ENCODE results near the gene MTG1.

Gene MTG1, protein sequence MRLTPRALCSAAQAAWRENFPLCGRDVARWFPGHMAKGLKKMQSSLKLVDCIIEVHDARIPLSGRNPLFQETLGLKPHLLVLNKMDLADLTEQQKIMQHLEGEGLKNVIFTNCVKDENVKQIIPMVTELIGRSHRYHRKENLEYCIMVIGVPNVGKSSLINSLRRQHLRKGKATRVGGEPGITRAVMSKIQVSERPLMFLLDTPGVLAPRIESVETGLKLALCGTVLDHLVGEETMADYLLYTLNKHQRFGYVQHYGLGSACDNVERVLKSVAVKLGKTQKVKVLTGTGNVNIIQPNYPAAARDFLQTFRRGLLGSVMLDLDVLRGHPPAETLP

DNA sequence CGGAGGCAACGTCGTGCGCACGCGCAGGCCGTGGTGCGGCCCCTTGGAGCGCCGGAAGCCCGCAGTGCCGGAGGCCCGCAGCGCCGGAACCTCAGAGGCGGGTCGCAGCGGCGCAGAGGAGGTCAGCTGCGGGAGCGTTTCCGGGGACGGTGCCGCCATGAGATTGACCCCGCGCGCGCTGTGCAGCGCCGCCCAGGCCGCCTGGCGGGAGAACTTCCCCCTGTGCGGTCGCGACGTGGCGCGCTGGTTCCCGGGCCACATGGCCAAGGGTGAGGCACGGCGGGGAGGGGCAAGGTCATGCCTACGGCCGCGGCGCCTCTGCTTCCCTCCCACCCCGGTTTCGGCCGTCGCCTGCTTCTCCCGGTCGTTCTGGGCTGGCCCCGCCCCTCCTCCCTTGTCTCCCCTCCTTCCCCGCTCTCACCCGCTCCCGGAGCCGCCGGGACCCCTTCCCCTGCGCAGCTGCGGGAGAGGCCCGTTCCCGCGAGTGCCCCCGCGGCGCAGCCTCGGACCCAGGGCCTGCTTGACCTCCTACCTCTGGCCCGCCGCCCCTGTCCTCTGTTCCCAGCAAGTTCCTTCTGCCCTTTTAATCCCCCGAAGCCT lies at the start of gene MTG1:
MTG1 (plus strand) TSS at position 94 of the 600 bp plus-strand sequence; CDS start at position 158, 64 bp downstream.
- peak; percentile 44 for DNase-seq

DNA sequence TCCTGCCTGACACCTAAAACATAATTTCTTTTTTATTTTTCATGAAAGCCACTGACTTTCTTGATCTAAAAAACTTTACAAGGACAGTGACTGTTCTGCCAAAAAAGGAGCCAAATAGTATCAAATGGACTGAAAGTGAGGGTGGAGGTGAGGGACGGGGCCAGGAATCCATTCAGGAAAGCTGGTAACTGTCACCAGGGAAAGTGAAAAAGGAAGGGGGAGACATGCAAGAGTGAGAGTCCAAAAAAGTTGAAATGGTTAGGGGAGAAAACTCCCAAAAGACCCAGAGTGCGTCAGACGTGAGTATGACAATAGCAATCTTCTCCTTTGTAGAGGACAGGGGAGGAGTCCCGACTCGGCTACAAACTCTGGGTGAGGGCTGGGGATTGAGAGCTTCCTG lies 49.7 kb upstream of the MTG1 start:
- no peak for DNase-seq

DNA sequence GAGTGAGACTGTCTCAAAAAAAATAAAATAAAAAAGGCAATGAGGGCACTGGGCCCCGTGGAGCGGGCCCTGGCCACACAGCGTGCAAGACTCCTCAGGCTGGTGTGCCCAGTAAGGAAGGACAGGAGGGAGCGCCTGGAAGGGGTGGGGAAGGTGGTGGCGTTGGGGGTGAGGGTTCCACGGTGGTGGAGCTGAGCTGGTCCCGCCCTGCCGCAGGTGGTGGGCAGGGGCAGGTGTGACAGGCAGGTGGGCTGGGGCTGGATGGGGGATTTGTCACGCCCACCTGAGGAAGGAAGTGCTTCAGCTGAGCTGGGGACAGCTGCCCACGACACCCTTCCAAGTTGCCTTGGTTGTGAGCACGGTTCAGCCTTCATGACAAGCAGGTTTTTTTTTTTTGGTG lies 47.5 kb upstream of the MTG1 start:
- DNase-seq = no peak

DNA sequence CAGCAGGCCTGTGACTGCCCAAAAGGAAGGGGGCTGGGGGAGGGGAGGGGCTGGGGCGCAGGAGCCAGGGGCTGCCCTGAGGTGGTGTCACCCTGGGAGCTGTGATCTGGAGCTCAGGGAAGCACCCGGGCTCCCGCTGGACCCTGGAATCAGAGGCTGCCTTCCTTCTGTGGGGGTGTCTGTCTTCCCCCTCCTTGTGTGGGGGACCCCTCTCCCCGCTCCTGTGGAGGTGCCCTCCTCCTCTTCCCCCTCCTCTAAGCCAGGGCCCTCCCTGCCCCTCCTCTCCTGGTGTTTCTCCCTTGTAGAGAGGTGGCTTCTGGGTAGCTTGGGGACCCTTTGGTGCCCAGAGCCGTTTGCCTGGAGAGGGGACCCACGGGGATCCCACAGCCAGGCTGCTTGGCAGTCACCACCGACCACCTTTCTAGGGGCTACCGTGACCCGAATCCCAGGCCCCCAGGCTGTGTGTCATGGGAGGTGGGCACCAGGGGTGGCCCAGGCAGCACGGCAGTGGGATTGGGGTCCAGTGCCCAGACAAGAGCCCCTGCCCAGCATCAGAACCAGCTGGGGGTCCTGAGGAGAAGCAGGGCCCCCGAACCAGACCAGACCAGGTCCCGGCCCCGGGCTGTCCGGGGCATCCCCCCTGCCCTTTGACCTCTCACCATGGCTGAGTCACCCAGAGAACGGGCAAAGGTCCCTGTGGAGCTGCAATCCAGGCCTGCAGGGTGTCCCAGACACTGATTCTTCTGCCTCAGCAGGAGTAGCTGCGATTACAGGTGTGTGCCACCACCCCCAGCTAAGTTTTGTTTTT lies 46.0 kb upstream of the MTG1 start:
- no peak for DNase-seq

DNA sequence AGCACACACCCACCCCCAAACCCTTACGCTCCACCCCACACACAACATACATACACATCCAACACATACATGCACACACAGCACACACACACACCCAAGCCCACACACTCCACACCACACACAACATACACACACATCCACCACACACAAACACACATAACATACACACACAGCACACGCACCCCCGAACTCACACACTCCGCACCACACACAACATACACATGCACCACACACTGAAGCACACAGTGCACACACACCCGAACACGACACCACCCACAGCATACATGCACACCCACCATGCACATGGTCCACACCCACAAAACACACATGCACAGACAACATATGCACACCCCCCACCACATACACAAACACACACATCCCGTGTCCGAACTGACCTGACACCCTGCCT lies 44.8 kb upstream of the MTG1 start:
- no peak for DNase-seq

DNA sequence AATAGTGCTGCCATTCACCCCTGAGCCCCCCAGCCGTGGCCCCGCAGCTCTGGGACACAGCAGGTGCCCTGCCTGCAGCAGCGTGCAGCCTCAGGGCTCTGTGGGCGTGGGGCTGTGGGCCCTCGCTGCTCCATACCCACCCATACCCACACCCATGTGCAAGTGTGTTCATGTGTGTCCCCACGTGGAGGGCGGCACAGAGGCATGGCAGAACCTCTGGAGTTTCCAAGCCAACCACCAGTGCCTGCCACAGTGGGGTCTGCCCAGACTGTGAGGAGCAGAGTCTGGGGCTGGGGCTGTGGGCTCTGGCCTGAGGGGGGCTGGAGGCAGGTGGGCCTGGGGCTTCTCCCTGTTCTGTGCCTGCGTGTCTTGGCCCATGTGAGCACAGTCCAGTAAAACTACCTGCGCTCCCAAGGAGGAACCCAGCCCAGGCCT lies 44.4 kb upstream of the MTG1 start:
- no peak for DNase-seq

DNA sequence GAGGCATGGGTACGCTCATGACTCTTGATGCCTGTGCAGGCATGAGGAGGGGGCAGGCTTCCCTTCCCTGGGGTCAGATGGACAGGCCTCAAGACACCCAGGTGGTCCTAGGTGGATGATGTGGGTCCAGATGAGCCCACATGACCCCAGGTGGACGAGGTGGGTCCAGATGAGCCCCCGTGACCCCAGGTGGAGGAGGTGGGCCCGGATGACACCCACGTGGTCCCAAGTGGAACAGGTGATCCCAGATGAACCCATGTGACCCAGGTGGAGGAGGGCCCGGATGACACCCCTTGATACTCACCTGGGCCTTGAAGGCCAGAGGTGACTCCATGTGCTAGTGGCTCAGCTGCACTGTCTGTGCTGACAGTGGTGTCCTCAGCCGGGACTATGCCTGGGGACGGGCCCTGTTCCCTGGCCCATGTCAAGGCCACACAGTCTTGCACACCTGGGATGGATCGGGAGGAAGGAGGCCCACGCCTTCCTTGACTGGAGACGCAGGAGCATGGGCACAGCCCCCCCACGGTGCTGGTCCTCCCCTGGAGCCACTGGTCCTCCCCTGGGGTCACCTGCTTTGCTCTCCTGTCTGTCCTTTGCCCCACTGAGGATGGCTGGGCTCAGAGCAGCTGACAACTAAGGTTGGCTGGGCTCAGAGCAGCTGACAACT lies 43.5 kb upstream of the MTG1 start:
- DNase-seq = no peak

DNA sequence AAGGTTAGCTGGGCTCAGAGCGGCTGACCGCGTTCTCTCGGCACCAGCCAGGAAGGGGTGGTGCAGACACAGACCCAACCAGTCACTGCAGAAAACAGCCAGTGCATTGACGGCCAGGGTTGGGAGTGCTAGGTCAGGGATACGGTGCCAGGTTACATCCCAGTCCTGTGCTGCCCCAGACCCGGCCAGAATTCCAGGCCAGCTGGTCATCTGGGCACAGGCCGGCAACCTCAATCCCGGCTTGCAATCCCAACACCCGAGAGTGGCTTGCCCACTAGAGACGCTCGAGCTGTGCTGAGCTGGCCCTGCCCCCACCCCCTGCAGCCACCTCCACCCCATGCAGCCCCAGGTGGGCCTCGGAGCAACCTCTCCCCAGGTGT lies 43.0 kb upstream of the MTG1 start:
- DNase-seq = no peak

DNA sequence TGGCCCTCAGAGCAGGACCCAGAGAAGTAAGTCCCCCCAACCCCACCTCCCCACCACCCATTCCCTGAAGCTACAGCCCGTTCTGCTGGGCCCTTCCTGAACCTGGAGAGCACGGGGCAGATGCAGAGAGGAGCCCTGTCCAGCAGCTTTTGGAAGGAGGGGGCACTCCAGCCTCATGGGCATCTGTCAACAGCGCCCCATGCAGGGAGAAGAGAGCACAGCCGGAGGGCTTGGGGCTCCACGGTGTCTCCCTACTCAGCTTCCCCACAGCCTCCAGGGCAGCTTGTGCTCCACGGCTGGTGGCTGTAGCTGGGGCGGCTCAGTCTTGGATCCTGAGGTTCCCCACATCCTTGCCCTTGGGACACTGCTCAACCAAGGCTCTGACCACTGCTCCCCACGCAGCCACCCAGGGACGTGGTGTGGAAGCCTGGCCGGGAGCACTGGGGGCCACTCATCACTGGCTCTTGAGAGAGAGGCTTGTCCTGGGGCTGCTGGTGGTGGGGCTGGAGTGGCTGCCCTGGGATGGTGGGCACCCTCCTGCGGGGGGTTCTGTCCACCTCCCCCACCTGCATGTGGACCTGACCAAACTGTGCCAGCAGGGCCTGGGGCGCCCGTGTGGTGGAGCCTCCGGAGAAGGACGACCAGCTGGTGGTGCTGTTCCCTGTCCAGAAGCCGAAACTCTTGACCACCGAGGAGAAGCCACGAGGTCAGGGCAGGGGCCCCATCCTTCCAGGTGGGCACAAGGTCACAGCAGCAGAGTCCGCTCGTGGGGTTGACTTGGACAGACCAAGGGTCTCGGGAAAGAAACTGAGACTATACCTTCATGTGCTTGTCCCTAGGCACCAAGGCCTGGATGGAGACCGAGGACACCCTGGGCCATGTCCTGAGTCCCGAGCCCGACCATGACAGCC lies 42.3 kb upstream of the MTG1 start:
- no peak for DNase-seq

DNA sequence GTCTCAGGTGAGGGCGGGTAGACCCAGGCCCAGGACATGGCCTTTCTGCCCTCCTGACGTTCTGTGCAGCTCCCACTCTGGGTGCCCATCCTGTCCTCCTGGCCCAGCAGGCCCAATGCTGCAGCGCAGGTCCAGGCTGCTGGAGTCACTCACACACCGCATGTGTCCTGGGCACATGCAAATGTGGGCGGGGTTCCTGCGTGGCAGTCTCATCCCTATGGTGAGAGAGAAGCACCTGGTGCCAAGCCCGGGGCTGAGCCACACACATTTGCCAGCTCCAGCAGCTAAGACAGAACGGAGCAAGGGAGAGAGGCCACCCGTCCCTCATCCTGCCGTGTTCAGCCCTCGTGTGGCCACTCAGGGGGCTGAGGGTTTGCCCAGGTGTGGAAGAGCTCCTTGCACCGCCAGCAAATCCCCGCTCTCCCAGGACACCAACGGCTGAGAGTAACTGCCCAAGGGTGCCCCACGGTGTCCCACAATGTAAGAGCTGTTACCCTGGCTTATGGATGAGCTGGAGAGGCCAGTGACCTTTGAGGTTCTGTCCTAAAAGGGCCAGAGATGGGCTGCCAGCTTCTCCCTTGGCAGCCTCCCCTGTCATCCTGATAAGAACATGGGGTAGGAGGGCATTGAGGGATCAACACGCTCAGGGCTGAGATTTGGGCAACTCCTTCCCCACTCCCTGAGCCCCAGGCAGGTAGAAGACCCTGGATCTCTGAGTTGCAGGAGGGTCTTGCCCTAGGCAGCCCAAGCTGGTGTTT lies 40.6 kb upstream of the MTG1 start:
- DNase-seq = no peak

DNA sequence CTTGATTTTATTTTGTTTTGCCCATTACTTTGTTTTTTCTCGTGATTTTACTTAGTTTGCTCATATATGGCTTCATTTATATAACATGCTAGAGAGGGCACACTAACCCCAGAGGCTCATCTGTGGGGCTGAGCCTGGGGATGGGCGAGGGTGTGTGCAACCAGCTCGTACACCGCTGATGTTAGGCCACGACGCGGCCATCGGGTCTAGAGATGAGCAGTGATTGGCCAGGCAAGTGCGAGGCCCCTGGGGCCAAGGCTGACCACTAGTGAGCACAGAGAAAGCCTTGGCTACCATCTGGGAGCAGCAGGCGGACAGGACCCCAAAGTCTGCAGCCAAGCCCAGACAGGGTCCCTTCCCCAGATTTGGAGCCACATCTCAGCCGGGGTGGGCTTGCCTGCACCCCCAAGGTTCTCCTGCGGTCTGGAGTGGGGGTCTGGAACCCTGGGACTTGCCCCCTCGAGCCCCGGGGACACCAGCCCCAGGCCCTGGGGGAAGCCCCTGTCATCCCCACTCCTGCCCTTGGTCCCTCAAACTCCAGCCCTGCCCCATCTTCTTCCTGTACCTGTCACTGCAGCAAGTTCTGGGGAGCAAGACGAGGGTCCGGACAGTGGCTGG lies 39.9 kb upstream of the MTG1 start:
- DNase-seq = no peak

DNA sequence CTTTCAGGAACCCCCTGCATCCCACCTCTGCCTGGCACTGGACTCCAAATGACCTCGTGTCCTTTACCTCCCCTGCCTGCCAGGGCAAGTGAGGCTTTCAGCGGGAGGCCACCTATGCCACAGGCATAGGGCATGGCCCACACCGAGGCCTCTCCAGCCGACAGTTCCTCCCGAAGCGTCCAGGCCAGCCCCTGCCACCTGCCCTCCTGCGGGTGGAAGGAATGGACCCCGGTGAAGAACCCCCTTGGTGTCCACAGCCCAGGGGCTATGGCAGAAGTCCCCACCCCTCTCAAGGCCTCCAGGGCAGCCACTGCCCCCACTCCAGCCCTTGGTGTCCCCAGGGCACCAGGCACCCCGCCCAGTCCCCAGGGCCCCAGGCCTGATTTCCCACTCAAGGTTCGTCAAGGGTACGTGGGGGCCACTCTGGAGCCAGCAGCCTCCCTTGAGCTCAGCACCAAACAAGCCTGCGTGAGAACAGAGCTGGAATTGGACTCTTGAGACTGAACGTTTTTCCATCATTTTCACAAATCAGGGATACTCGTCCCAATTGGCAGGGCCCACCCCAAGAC lies 39.2 kb upstream of the MTG1 start:
- no peak for DNase-seq

DNA sequence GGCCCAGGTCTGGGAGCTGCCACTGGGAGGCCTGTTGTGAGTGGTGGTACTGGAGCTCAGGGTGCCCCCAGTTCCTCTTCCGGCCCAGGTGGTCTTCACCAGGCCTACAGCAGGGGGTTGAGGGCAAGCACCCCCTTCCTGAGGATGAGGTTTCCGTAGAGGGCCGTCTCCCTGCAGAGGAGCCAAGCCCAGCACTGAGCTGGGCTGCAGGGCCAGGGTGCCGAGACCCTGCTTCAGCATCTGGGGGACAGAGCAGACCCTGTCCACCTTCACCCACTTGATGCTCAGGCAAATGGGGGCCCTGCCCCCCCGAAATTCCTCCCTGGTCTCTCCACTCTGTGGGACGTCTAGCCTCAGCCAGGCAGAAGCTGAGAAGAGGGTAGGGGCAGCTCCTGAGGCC lies 38.7 kb upstream of the MTG1 start:
- no peak for DNase-seq

DNA sequence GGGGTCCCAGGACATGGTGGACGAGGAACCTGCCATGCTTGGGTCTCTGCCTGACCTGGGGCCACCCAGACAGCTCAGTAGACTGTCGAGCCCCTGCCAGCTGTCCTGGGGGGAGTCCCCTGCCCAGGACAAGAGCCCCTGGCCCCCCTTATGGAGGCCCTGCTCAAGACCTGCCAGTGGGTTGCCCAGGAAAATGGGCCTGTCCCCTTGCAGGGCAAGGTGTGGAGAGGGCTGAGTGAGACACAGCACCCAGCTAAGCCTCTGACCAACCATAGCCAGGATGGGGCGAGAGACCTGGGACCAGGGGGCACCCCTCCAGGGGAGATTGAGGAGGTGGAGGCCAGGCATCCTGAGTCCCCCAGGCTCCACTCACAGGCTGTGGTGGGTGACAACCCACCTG lies 38.0 kb upstream of the MTG1 start:
- no peak for DNase-seq

DNA sequence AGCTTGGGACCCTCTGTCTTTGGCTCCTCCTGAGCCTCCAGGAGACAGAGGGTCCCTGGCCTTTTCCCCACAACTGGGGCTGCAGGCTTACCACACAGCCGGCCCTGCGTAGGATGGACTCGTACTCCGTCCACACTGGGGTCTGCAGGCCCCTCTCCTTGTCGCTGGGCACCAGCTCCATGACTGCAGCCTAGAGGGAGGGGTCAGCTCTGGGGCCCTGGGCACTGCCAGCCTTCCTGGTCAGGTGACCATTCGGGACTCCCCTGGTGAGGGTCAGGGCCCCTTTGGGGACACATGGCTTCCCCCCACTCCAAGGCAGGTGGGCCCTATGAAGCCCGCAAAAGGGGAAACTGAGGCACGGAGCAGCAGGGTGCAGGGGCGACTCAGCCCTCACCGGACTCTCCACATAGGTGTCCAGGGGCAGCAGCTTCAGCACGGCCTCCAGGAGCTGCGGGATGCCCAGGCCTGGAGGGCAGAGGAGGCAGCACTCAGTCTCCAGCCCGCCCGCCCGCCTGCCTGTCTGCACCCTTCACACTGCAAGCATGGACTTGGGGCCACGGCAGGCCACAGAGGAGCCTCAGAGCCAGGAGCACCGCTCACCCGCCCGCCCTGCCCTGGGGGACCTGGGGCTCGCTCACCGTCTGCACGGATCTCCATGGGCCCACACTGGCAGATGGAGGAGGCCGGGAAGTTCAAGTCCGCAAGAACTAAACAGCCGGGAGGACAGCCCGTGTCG lies 37.2 kb upstream of the MTG1 start:
- no peak for DNase-seq

DNA sequence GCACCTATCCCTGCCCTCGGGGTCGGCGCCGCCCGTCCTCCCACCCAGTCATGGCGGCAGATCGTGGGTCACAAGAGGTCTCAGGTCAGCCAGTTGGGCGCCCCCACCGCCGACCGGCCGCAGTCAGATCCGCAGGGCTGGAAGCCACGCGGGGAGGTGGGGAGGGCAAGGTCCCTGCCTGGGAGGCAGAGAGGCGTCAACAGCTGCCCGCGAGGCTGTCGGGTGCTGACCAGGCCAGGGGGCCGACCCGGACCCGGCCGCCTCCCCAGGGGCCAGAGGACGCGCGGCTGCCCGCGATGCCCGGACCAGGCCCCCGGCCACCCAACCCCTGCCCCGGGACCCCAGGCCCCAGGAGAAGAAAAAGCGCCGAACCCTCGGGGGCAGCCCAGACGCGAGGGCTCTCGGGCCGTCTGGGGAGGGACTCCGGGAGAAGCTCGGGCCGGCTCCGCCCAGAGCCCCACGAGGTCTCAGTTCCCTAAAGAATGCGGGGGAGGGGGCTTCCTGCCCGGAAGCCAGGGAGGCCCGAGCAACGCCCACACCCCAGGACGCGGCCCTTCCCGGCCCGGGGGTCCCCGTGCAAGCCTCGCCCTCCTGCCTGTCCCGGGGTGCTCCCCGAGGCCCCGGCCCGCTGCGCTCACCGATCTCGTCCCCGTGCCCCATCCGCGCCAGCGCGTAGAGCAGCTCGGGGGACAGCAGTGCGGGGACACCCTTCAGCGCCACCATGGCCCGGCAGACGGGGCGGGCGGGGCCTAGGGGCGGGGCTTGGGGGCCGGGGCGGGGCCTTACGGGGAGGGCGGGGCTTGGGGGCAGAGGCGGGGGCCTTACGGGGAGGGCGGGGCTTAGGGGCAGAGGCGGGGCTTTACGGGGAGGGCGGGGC lies 36.4 kb upstream of the MTG1 start, which contains the start of gene FUOM:
FUOM (minus strand) TSS at position 735 of the 877 bp plus-strand sequence; CDS start at position 723, 12 bp downstream.
- DNase-seq = no peak

DNA sequence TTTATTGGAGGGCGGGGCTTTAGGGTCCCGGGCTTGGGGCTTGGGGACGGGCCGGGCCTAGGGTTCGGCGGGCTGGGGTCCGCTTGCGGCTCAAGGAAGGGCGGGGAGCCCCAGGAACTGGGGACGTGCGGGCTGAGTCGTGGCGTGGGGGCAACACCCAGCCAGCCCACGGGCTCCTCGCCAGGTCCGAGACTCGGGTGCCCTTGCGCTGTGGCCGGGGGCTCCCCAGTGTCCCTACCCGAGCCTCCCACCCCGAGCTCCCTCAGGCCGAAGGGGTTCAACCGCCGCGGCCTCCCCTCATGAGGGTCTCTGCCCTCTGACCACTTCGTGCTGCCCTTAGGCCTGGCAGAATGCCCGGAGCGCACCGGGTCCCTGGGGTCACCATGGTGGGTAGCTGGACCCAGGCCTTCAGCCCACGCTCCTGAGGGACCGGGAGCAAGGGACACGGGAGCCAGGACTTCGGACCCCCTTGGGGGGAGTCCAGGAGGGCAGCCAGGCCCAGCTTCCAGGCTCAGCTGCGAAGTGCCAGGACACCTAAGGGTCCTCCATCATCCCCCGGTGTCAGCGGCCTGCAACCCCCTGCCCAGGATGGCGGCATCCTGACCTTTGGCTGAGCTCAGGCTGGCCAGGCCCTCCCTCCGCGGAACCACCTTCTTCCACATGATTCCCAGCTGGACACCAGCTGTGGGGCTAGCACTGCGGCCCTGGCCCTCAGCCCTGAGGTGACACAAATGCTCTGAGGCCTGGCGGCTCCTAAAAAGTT lies 35.6 kb upstream of the MTG1 start:
- DNase-seq = no peak

DNA sequence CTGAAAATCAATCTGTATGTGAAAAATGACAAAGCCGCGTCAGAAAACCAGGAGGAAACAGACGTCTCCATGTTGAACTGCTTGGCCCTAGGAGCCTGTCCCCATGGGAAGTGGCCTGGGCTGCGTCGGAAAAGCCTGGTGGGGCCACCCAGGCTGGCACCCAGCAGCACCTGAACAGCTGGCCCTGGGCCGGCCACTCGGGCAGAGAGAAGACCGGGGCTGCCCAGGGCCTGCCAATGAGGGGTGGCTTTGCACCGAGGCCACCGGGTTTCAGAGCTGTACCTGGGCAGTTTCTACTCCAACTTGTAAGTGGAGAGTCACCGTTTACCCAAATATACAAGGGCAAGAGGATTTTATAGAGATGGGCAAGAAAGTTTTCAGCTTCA lies 35.0 kb upstream of the MTG1 start:
- DNase-seq = no peak
